PC-3 (cell line): Measurements from ENCODE around the gene KHDRBS2. TPM values are rescaled to one million over a fixed set of nuclear protein-coding genes. Genes with fewer than 3 reads are reported as not detected.
A peak's percentile ranks its signal among the peaks of the same experiment; 100 is the strongest.

Experiments used
- ATAC-seq: fragments of 200-7000 bp; cut with Tn5 transposase; 2 replicates; pipeline ENCODE4 v1.9.1; 2020; ENCODE audit warnings: mild to moderate bottlenecking, moderate library complexity
- Bru-seq: library from RNA; stranded (reverse); fragments of 400-500 nt; gene quantifications from one replicate; lab custom pipeline; 2021; lab: Mats Ljungman, UMichigan
- BruChase-seq, 2 experiments: library from RNA; stranded (reverse); fragments of 400-500 nt; gene quantifications; one replicate each; lab custom pipeline; 2021; lab: Mats Ljungman, UMichigan
- BruUV-seq: library from RNA; stranded (reverse); fragments of 400-500 nt; replicated peaks from 2 replicates; lab custom pipeline; 2021; lab: Mats Ljungman, UMichigan
- CTCF ChIA-PET: fragments of 300-600 bp; sonication (Branson Sonifier 250); formaldehyde crosslinking; loops from one replicate; lab custom pipeline; 2022; ENCODE audit warnings: antibody characterized with exemption; lab: Charles Lee
- POLR2A ChIA-PET: fragments of 300-600 bp; sonication (Branson Sonifier 250); formaldehyde crosslinking; loops from one replicate; lab custom pipeline; 2022; ENCODE audit warnings: antibody characterized with exemption; ENCODE audit not compliant: unreplicated experiment; lab: Charles Lee
- DNase-seq: peaks from one replicate; pipeline ENCODE4 v3.0.0-alpha.2; 2015
- H2AFZ ChIP-seq: fragments of 300-600 bp; sonication (generic); 2 replicates; pipeline ENCODE4 v1.6.0; 2016; ENCODE audit warnings: antibody characterized with exemption, low read length
- H3F3A ChIP-seq: fragments of 300-600 bp; sonication (generic); one replicate; pipeline ENCODE4 v1.6.0; 2017; ENCODE audit warnings: antibody characterized with exemption, low read length, control low read depth, mild to moderate bottlenecking; ENCODE audit not compliant: unreplicated experiment
- H3K27ac ChIP-seq: fragments of 300-600 bp; sonication (generic); 2 replicates; pipeline ENCODE4 v1.5.1; 2016; ENCODE audit warnings: mild to moderate bottlenecking, low read length
- H3K27me3 ChIP-seq: fragments of 300-600 bp; sonication (generic); 2 replicates; pipeline ENCODE4 v1.6.1; 2016; ENCODE audit warnings: low read length, mixed read lengths
- H3K36me3 ChIP-seq: fragments of 300-600 bp; sonication (generic); 2 replicates; pipeline ENCODE4 v1.6.1; 2016; ENCODE audit warnings: low read depth, mixed run types, low read length, mixed read lengths
- H3K4me1 ChIP-seq: fragments of 300-600 bp; sonication (generic); 2 replicates; pipeline ENCODE4 v1.5.1; 2016; ENCODE audit warnings: low read length; ENCODE audit not compliant: insufficient read depth
- H3K4me2 ChIP-seq: fragments of 300-600 bp; sonication (generic); 2 replicates; pipeline ENCODE4 v1.6.0; 2016; ENCODE audit warnings: low read length
- H3K4me3 ChIP-seq: fragments of 300-600 bp; sonication (generic); 2 replicates; pipeline ENCODE4 v1.5.1; 2016; ENCODE audit warnings: mild to moderate bottlenecking, low read length, mixed read lengths
- H3K79me2 ChIP-seq: fragments of 300-600 bp; sonication (generic); 2 replicates; pipeline ENCODE4 v1.6.1; 2017; ENCODE audit warnings: low read length, mixed read lengths
- H3K9ac ChIP-seq: fragments of 300-600 bp; sonication (generic); 2 replicates; pipeline ENCODE4 v1.6.0; 2016; ENCODE audit warnings: mild to moderate bottlenecking, low read length
- H3K9me2 ChIP-seq: fragments of 300-600 bp; sonication (generic); replicated peaks from 2 replicates; pipeline ENCODE4 v1.6.1; 2016; ENCODE audit warnings: mixed run types, low read length, mixed read lengths
- H3K9me3 ChIP-seq: fragments of 300-600 bp; sonication (generic); 2 replicates; pipeline ENCODE4 v1.6.1; 2016; ENCODE audit warnings: low read length, mixed read lengths
- H4K20me1 ChIP-seq: fragments of 300-600 bp; sonication (generic); 2 replicates; pipeline ENCODE4 v1.6.1; 2016; ENCODE audit warnings: low read length, mixed read lengths
- EZH2 ChIP-seq: fragments of 300-600 bp; sonication (generic); IDR thresholded peaks from one replicate; pipeline ENCODE4 v1.6.1; 2017; ENCODE audit warnings: antibody characterized with exemption, mild to moderate bottlenecking, low read length; ENCODE audit not compliant: unreplicated experiment
- EZH2phosphoT487 ChIP-seq: fragments of 300-600 bp; sonication (generic); IDR thresholded peaks from 2 replicates; pipeline ENCODE4 v1.6.1; 2018; ENCODE audit warnings: mild to moderate bottlenecking, antibody characterized with exemption, low read length, borderline replicate concordance
- intact Hi-C: fragments of 100-400 bp; cut with micrococcal nuclease; formaldehyde crosslinking; loops from 2 replicates; pipeline ENCODE4 v1.9.0; 2023
- long read RNA-seq: library from polyadenylated mRNA; unstranded; transcript quantifications from one replicate; pipeline ENCODE4 v2.0.0, GENCODE V29; 2021; ENCODE audit not compliant: unreplicated experiment
- total RNA-seq: library from RNA; depleted of rRNA; stranded (reverse); fragments of >200 nt; gene quantifications from 2 replicates; pipeline ENCODE4 v1.2.3, GENCODE V29; 2014; rRNA removed
- TF ChIP-seq, protein P1 (sequence below): fragments of 300-600 bp; sonication (generic); conservative IDR thresholded peaks from 2 replicates; pipeline ENCODE4 v1.5.1; 2017; ENCODE audit warnings: antibody characterized with exemption, low read depth, mild to moderate bottlenecking, low read length

The KHDRBS2 gene
- not detected in 2 replicates for total RNA-seq
- Bru-seq, nascent RNA = percentile 1 among the genes with signal in this experiment
- BruChase-seq, experiment 1, labeled RNA remaining after a 6-hour chase = not detected
- BruChase-seq, experiment 2, labeled RNA remaining after a 2-hour chase = percentile 0 among the genes with signal in this experiment
- long read RNA-seq = 0 reads

DNA sequence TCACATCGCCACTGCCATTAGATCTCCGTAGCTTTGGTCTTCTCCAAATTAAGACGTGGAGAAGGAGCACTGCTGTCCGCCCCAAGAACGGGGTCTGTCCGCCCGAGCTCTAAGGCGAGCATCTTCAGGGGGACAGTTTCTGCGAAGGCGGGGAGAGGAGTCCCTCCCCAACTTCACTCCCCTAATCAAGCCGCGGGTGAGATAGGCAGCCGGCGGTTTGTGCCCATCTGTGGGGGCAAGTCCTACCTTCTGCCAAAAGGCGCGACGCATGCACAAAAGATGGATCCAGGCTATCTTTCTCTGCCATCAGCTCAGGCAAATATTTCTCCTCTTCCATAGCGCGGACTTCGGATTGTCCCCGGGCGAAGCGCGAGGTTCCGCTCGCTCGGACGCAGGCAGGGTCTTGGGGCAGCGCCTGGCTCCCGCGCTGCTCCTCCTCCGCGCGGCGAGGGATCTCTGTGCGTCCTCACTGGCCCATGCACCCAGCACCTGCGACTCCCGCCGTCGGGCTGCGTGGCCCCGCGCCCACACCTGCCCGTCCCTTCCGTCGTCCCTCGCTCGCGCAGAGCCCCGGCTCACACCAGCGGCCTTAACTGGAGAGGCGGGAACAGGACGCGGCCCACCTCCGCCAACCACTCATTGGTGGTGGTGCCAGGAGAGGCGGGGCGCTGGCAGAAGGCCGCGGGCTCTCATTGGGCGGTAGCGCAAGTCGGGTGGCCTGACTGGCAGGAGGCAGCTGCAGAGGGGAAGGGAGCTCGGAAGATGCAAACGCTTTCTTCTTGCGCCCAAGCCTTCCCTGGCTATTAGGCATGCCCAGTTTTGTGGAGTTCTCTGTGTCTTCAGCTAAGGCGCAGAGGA is at the start of gene KHDRBS2:
Gene KHDRBS2, minus strand, starts transcription at position 614 of the 858 bp plus-strand sequence.
- ChIA-PET POLR2A (no interaction called here), CTCF (no interaction called here)
- Histone ChIP-seq H3K9me3 (no peaks in the 10 kb centered on the region), H3K79me2 (no peaks in the 10 kb centered on the region), H3K4me3 (no peak within 1 kb of the TSS), H3K9ac (no peak within 1 kb of the TSS), H2AFZ (no peak within 1 kb of the TSS), H3K4me1 (no peaks in the 10 kb centered on the region), H3K27me3 (0 out of 2 replicates have a peak, but pooled peaks cover 5% of the 10 kb centered on the region), H3K4me2 (no peak within 1 kb of the TSS), H4K20me1 (no peaks in the 10 kb centered on the region), H3K9me2 (no peaks in the 10 kb centered on the region), H3K36me3 (no peaks in the 10 kb centered on the region), H3K27ac (no peak within 1 kb of the TSS), H3F3A (no peaks in the 10 kb centered on the region)
- ATAC-seq (no peak), DNase-seq (no peak)
- no TSS peak for BruUV-seq
- TF ChIP-seq, protein P1, sequence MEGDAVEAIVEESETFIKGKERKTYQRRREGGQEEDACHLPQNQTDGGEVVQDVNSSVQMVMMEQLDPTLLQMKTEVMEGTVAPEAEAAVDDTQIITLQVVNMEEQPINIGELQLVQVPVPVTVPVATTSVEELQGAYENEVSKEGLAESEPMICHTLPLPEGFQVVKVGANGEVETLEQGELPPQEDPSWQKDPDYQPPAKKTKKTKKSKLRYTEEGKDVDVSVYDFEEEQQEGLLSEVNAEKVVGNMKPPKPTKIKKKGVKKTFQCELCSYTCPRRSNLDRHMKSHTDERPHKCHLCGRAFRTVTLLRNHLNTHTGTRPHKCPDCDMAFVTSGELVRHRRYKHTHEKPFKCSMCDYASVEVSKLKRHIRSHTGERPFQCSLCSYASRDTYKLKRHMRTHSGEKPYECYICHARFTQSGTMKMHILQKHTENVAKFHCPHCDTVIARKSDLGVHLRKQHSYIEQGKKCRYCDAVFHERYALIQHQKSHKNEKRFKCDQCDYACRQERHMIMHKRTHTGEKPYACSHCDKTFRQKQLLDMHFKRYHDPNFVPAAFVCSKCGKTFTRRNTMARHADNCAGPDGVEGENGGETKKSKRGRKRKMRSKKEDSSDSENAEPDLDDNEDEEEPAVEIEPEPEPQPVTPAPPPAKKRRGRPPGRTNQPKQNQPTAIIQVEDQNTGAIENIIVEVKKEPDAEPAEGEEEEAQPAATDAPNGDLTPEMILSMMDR = no peak
- no peak for TF ChIP-seq EZH2phosphoT487
- TF ChIP-seq EZH2 = no peak
- intact Hi-C loops = loop anchor here (10.0 kb wide), 1 partner anchor 481 kb away; no protein-coding TSS in a partner anchor

DNA sequence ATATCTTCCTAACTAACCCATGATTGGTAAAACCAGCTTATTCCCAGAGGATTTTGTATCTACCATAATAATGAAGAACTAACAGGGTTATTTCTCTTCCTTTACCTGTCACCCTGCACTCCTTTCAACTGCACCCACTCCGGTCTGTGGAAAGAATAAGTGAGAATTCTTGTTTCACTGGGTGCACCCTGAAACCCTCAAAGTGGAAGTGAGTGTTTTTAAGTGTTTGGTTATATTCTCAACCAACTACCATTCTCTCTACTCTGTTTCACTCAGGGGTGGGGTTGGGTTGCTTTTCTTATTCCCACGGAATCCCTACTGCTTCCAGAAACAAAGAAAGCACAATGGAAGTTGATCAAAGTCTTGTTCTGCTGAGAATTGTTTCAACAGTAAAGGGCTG is 42.6 kb upstream of the KHDRBS2 start:
- Histone ChIP-seq H3F3A (no peaks in the 10 kb centered on the region), H3K36me3 (no peaks in the 10 kb centered on the region), H2AFZ (no peak overlapping the region), H4K20me1 (no peaks in the 10 kb centered on the region), H3K4me3 (no peak overlapping the region), H3K27ac (no peak overlapping the region), H3K4me2 (no peak overlapping the region), H3K9ac (no peak overlapping the region), H3K4me1 (no peaks in the 10 kb centered on the region), H3K79me2 (no peaks in the 10 kb centered on the region), H3K9me3 (no peaks in the 10 kb centered on the region), H3K27me3 (no peaks in the 10 kb centered on the region), H3K9me2 (no peaks in the 10 kb centered on the region)
- intact Hi-C loops = no loop called here
- no peak for ATAC-seq
- no peak for DNase-seq
- TF ChIP-seq, protein P1 = no peak
- no peak for TF ChIP-seq EZH2phosphoT487
- no peak for TF ChIP-seq EZH2
- no TSS peak for BruUV-seq
- ChIA-PET CTCF (no interaction called here), POLR2A (no interaction called here)

DNA sequence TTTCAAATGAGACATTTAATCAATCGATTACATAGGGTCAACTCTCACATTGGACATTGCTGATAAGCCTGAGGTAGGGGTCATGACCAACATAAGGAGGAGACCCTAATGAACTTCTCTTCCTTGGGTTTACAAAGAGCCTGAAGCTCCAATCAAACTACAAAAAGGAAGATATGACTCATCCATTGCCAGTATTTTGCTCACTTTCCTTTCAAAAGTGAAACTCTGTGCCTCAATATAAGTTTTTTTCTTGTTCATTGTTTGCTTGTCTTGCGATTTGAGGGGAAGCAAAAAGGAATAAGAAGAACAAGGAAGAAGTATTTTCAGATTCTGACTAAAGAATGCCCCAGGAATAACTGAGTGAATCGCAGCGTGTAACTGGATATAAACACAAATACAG is 38.8 kb upstream of the KHDRBS2 start:
- POLR2A ChIA-PET = no interaction called here
- H3K36me3 ChIP-seq = no peaks in the 10 kb centered on the region
- TF ChIP-seq, protein P1 = no peak
- no peak for TF ChIP-seq EZH2phosphoT487
- TF ChIP-seq EZH2 = no peak
- no peaks in the 10 kb centered on the region for H3F3A ChIP-seq
- no peaks in the 10 kb centered on the region for H4K20me1 ChIP-seq
- H3K79me2 ChIP-seq = no peaks in the 10 kb centered on the region
- no peak overlapping the region for H3K4me2 ChIP-seq
- no peak overlapping the region for H3K27ac ChIP-seq
- H3K9me3 ChIP-seq = no peaks in the 10 kb centered on the region
- no TSS peak for BruUV-seq
- DNase-seq (no peak), ATAC-seq (no peak)
- H3K27me3 ChIP-seq = no peaks in the 10 kb centered on the region
- no peaks in the 10 kb centered on the region for H3K4me1 ChIP-seq
- no peak overlapping the region for H3K4me3 ChIP-seq
- no peak overlapping the region for H3K9ac ChIP-seq
- no peak overlapping the region for H2AFZ ChIP-seq
- intact Hi-C loops = no loop called here
- CTCF ChIA-PET = no interaction called here
- H3K9me2 ChIP-seq = no peaks in the 10 kb centered on the region
